GM23338 (cell line): ENCODE data around the gene CABLES2. TPM values are rescaled to one million over a fixed set of nuclear protein-coding genes. Genes with fewer than 3 reads are reported as not detected.

Experiments
- ATAC-seq: fragments of 200-7000 bp; cut with Tn5 transposase; 3 replicates; pipeline ENCODE4 v1.9.1; 2020
- DNase-seq: peaks from one replicate; pipeline ENCODE4 v3.0.0-alpha.2; 2015; ENCODE audit warnings: low spot score
- H2AFZ ChIP-seq: fragments of 200-600 bp; sonication (generic); 2 replicates; pipeline ENCODE4 v1.8.0; 2016; ENCODE audit warnings: antibody characterized with exemption, mild to moderate bottlenecking, moderate library complexity
- H3F3A ChIP-seq: fragments of 200-600 bp; sonication (generic); replicated peaks from 2 replicates; pipeline ENCODE4 v1.8.0; 2017; ENCODE audit warnings: antibody characterized with exemption, mixed run types, low read depth
- H3K27ac ChIP-seq: fragments of 200-600 bp; sonication (generic); 2 replicates; pipeline ENCODE4 v1.6.1; 2016; ENCODE audit warnings: low read depth
- H3K27me3 ChIP-seq: fragments of 200-600 bp; sonication (generic); 2 replicates; pipeline ENCODE4 v1.8.0; 2016; ENCODE audit warnings: mild to moderate bottlenecking, mixed run types, moderate library complexity; ENCODE audit not compliant: insufficient read depth
- H3K36me3 ChIP-seq: fragments of 200-600 bp; sonication (generic); 2 replicates; pipeline ENCODE4 v1.8.0; 2016; ENCODE audit warnings: mild to moderate bottlenecking; ENCODE audit not compliant: insufficient read depth
- H3K4me1 ChIP-seq: fragments of 200-600 bp; sonication (generic); 2 replicates; pipeline ENCODE4 v1.8.0; 2016; ENCODE audit warnings: mild to moderate bottlenecking, moderate library complexity; ENCODE audit not compliant: insufficient read depth
- H3K4me2 ChIP-seq: fragments of 200-600 bp; sonication (generic); 2 replicates; pipeline ENCODE4 v1.7.1; 2017; ENCODE audit warnings: mixed run types
- H3K4me3 ChIP-seq: fragments of 200-600 bp; sonication (generic); 2 replicates; pipeline ENCODE4 v1.6.1; 2016; ENCODE audit warnings: mixed run types
- H3K79me2 ChIP-seq: fragments of 200-600 bp; sonication (generic); replicated peaks from 2 replicates; pipeline ENCODE4 v1.8.0; 2017; ENCODE audit warnings: mild to moderate bottlenecking; ENCODE audit not compliant: insufficient read depth
- H3K9me2 ChIP-seq: fragments of 200-600 bp; sonication (generic); 2 replicates; pipeline ENCODE4 v1.8.0; 2017; ENCODE audit not compliant: insufficient read depth
- H4K20me1 ChIP-seq: fragments of 200-600 bp; sonication (generic); replicated peaks from 2 replicates; pipeline ENCODE4 v1.8.0; 2017; ENCODE audit warnings: mild to moderate bottlenecking; ENCODE audit not compliant: insufficient read depth
- H3K27ac Mint-ChIP-seq: 2 replicates; pipeline ENCODE4 v1.8.0; 2020; ENCODE audit warnings: inconsistent platforms, mild to moderate bottlenecking, moderate library complexity, mixed read lengths
- H3K27me3 Mint-ChIP-seq: 3 replicates; pipeline ENCODE4 v1.8.0; 2022; ENCODE audit warnings: low read depth, mild to moderate bottlenecking, moderate library complexity, mixed read lengths, inconsistent platforms; ENCODE audit not compliant: insufficient read depth, poor library complexity
- H3K36me3 Mint-ChIP-seq: 3 replicates; pipeline ENCODE4 v1.8.0; 2021; ENCODE audit warnings: low read depth, mild to moderate bottlenecking, inconsistent platforms, moderate library complexity, mixed read lengths
- H3K4me1 Mint-ChIP-seq: 3 replicates; pipeline ENCODE4 v1.8.0; 2020; ENCODE audit warnings: mild to moderate bottlenecking, inconsistent platforms, mixed read lengths
- H3K4me3 Mint-ChIP-seq: 3 replicates; pipeline ENCODE4 v1.8.0; 2021; ENCODE audit warnings: moderate library complexity, mild to moderate bottlenecking, inconsistent platforms, mixed read lengths
- H3K9me3 Mint-ChIP-seq: 3 replicates; pipeline ENCODE4 v1.8.0; 2020; ENCODE audit warnings: moderate library complexity, mild to moderate bottlenecking, inconsistent platforms, mixed read lengths
- CREB1 ChIP-seq: fragments of 250-450 bp; sonication (Bioruptor Pico); IDR thresholded peaks from 2 replicates; pipeline ENCODE4 v1.5.0; 2020; ENCODE audit warnings: low read depth, mild to moderate bottlenecking, moderate library complexity
- CTCF ChIP-seq, 2 experiments: fragments of 200-600 bp in 1 of 2; sonication (generic) in 1 of 2; conservative IDR thresholded peaks; 2 replicates each; pipeline versions ENCODE4 v1.5.1 to v1.6.1; 2016 to 2017; ENCODE audit warnings: antibody characterized with exemption in 2 of 2, low read depth in 2 of 2, mild to moderate bottlenecking in 2 of 2, moderate library complexity in 1 of 2
- ETS1 ChIP-seq: IDR thresholded peaks from 2 replicates; pipeline ENCODE4 v1.6.1; 2016; ENCODE audit warnings: antibody characterized with exemption
- EZH2 ChIP-seq: fragments of 200-600 bp; sonication (generic); IDR thresholded peaks from one replicate; pipeline ENCODE4 v1.8.0; 2017; ENCODE audit warnings: antibody characterized with exemption, mild to moderate bottlenecking, low read depth; ENCODE audit not compliant: unreplicated experiment
- EZH2phosphoT487 ChIP-seq: fragments of 200-600 bp; sonication (generic); IDR thresholded peaks from one replicate; pipeline ENCODE4 v1.8.1; 2018; ENCODE audit warnings: antibody characterized with exemption; ENCODE audit not compliant: unreplicated experiment
- JUNB ChIP-seq: IDR thresholded peaks from one replicate; pipeline ENCODE4 v1.6.1; 2016; ENCODE audit warnings: antibody characterized with exemption; ENCODE audit not compliant: unreplicated experiment
- NANOG ChIP-seq: IDR thresholded peaks from 2 replicates; pipeline ENCODE4 v1.6.1; 2016; ENCODE audit warnings: antibody characterized with exemption, borderline replicate concordance
- POLR2AphosphoS5 ChIP-seq: IDR thresholded peaks from 2 replicates; pipeline ENCODE4 v1.6.1; 2016; ENCODE audit warnings: antibody characterized with exemption, low read depth
- REST ChIP-seq: IDR thresholded peaks from one replicate; pipeline ENCODE4 v1.6.1; 2018; ENCODE audit warnings: antibody characterized with exemption; ENCODE audit not compliant: unreplicated experiment
- STAT1 ChIP-seq: IDR thresholded peaks from one replicate; pipeline ENCODE4 v1.6.1; 2016; ENCODE audit warnings: antibody characterized with exemption; ENCODE audit not compliant: unreplicated experiment
- ZNF114 ChIP-seq: fragments of 250-450 bp; sonication (Bioruptor Pico); IDR thresholded peaks from 2 replicates; pipeline ENCODE4 v1.5.0; 2020; ENCODE audit warnings: mild to moderate bottlenecking, moderate library complexity
- ZNF331 ChIP-seq: fragments of 250-450 bp; sonication (Bioruptor Pico); IDR thresholded peaks from 2 replicates; pipeline ENCODE4 v1.5.0; 2020; ENCODE audit warnings: low read depth, mild to moderate bottlenecking, moderate library complexity
- ZNF462 ChIP-seq: fragments of 250-450 bp; sonication (Bioruptor Pico); IDR thresholded peaks from 2 replicates; pipeline ENCODE4 v1.5.0; 2020; ENCODE audit warnings: mild to moderate bottlenecking, moderate library complexity
- polyA plus RNA-seq: library from polyadenylated mRNA; unstranded; fragments of >200 nt; fragmentation: Nextera tagmentation; extraction: Ambion mirVana; gene quantifications from 2 replicates; pipeline ENCODE4 v1.2.1, GENCODE V29; 2016
- total RNA-seq: library from RNA; depleted of rRNA; stranded (reverse); fragments of >200 nt; shearing (Covaris generic); gene quantifications from 2 replicates; pipeline ENCODE4 v1.2.3, GENCODE V29; 2014

CABLES2 gene
- total and polyA plus RNA-seq, 2 experiments from 2014 or later = 4.3 to 12.7 TPM

GRCh38 chr20:62392077-62392418 lies 15.0 kb downstream of the CABLES2 start:
- Histone ChIP-seq H4K20me1 (peaks cover 19% of the 10 kb centered on the region), H2AFZ (no peak overlapping the region), H3K27me3 (no peaks in the 10 kb centered on the region), H3K4me3 (no peak overlapping the region), H3K27ac (no peak overlapping the region), H3K36me3 (peaks cover 11% of the 10 kb centered on the region), H3K9me2 (no peaks in the 10 kb centered on the region), H3K4me2 (no peak overlapping the region), H3K4me1 (peaks cover 3% of the 10 kb centered on the region; the same call in 1 of the 2 replicates), H3K79me2 (peaks cover 14% of the 10 kb centered on the region), H3F3A (peaks cover 35% of the 10 kb centered on the region)
- H3K27me3 Mint-ChIP-seq = peaks cover 25% of the 10 kb centered on the region
- no peak overlapping the region for H3K4me3 Mint-ChIP-seq
- H3K4me1 Mint-ChIP-seq = peaks cover 20% of the 10 kb centered on the region
- DNase-seq (no peak), ATAC-seq (no peak)
- H3K27ac Mint-ChIP-seq = no peak overlapping the region
- no peaks in the 10 kb centered on the region for H3K9me3 Mint-ChIP-seq
- no peak for TF ChIP-seq STAT1
- TF ChIP-seq ETS1 = no peak
- no peak for TF ChIP-seq ZNF331
- no peak for TF ChIP-seq JUNB
- TF ChIP-seq EZH2phosphoT487 = no peak
- TF ChIP-seq ZNF462 (CRISPR knock-in tag) = no peak
- TF ChIP-seq NANOG = no peak
- no peak for TF ChIP-seq REST
- no peak for TF ChIP-seq CREB1 (CRISPR knock-in tag)
- no peak for TF ChIP-seq CTCF (conservative IDR thresholded peaks at IDR 0.05; ENCODE audit: low read depth in 2 of 2)
- no peak for TF ChIP-seq POLR2AphosphoS5
- no peak for TF ChIP-seq EZH2
- no peak for TF ChIP-seq ZNF114 (CRISPR knock-in tag)
- peaks cover 35% of the 10 kb centered on the region for H3K36me3 Mint-ChIP-seq
